GM12801 (cell line): ENCODE results near the gene CD7.

ENCODE experiments used
- CTCF ChIP-seq: IDR thresholded peaks from one replicate; pipeline ENCODE4 v1.5.1; 2011; ENCODE audit warnings: control low read depth; ENCODE audit not compliant: insufficient read length; ENCODE audit errors: extremely low read depth

Gene CD7

GRCh38 chr17:82292251-82293154 lies 24.9 kb downstream of the CD7 start:
- no peak for TF ChIP-seq CTCF

- TF ChIP-seq CTCF, result no peak
Measured at GRCh38 chr17:82291582-82292250, 25.7 kb downstream of the CD7 start.

- TF ChIP-seq CTCF, result no peak
Measured at GRCh38 chr17:82287868-82288801, 29.3 kb downstream of the CD7 start.

- no peak for TF ChIP-seq CTCF
Measured at GRCh38 chr17:82287013-82287867, 30.2 kb downstream of the CD7 start.

- TF ChIP-seq CTCF, result no peak
Measured at GRCh38 chr17:82285141-82285540, 32.3 kb downstream of the CD7 start.

GRCh38 chr17:82283208-82283749 lies 34.1 kb downstream of the CD7 start:
- TF ChIP-seq CTCF, result no peak
